Karpas-422 (cell line): ENCODE data around the gene KPNA1. TPM values are rescaled to one million over a fixed set of nuclear protein-coding genes. Genes with fewer than 3 reads are reported as not detected.

Experiments used
- DNase-seq: peaks from one replicate; pipeline ENCODE4 v3.0.0-alpha.2; 2015
- H2AFZ ChIP-seq: fragments of 200-600 bp; sonication (generic); 2 replicates; pipeline ENCODE4 v1.6.1; 2014; ENCODE audit warnings: antibody characterized with exemption, low read length, mixed read lengths
- H3K27ac ChIP-seq: fragments of 200-600 bp; sonication (generic); 2 replicates; pipeline ENCODE4 v1.5.1; 2014; ENCODE audit warnings: mild to moderate bottlenecking, low read length, moderate library complexity
- H3K27me3 ChIP-seq: fragments of 200-600 bp; sonication (generic); 2 replicates; pipeline ENCODE4 v1.6.1; 2014; ENCODE audit warnings: low read length, mixed read lengths
- H3K36me3 ChIP-seq: fragments of 200-600 bp; sonication (generic); 2 replicates; pipeline ENCODE4 v1.6.1; 2014; ENCODE audit warnings: low read length, mixed read lengths; ENCODE audit not compliant: insufficient read depth
- H3K4me1 ChIP-seq: fragments of 200-600 bp; sonication (generic); 2 replicates; pipeline ENCODE4 v1.6.1; 2014; ENCODE audit warnings: mild to moderate bottlenecking, low read length, mixed read lengths
- H3K4me2 ChIP-seq: fragments of 200-600 bp; sonication (generic); 2 replicates; pipeline ENCODE4 v1.6.1; 2014; ENCODE audit warnings: low read length, low read depth, mild to moderate bottlenecking; ENCODE audit not compliant: poor library complexity, severe bottlenecking
- H3K4me3 ChIP-seq: fragments of 200-600 bp; sonication (generic); 2 replicates; pipeline ENCODE4 v1.5.1; 2014; ENCODE audit warnings: mild to moderate bottlenecking, antibody characterized with exemption, low read length, mixed read lengths
- H3K79me2 ChIP-seq: fragments of 200-600 bp; sonication (generic); 2 replicates; pipeline ENCODE4 v1.6.1; 2014; ENCODE audit warnings: mild to moderate bottlenecking, low read length, mixed read lengths
- H3K9ac ChIP-seq: fragments of 200-600 bp; sonication (generic); 2 replicates; pipeline ENCODE4 v1.6.0; 2014; ENCODE audit warnings: low read length
- H3K9me2 ChIP-seq: fragments of 200-600 bp; sonication (generic), shearing (Covaris generic); replicated peaks from 2 replicates; pipeline ENCODE4 v1.6.0; 2014; ENCODE audit warnings: mild to moderate bottlenecking, low read length, moderate library complexity; ENCODE audit not compliant: insufficient read depth
- H3K9me3 ChIP-seq: fragments of 300-700, 200-600 bp; sonication (generic); 2 replicates; pipeline ENCODE4 v1.6.1; 2014; ENCODE audit warnings: low read length, mixed read lengths
- H4K20me1 ChIP-seq: fragments of 200-600 bp; sonication (generic); 2 replicates; pipeline ENCODE4 v1.6.1; 2014; ENCODE audit warnings: mild to moderate bottlenecking, antibody characterized with exemption, low read length, low read depth; ENCODE audit not compliant: insufficient read depth
- total RNA-seq: library from RNA; depleted of rRNA; stranded (reverse); fragments of >200 nt; shearing (Covaris generic); gene quantifications from 2 replicates; pipeline ENCODE4 v1.2.3, GENCODE V29; 2014; ENCODE audit warnings: low replicate concordance

Gene KPNA1
- total RNA-seq, 1 experiment from 2014 or later, result 67.1 TPM

GRCh38 chr3:122391681-122392446 lies 122.9 kb downstream of the KPNA1 start:
- no peak overlapping the region for H3K9ac ChIP-seq
- H3K4me1 ChIP-seq, result peaks cover 69% of the 10 kb centered on the region
- no peak overlapping the region for H3K4me2 ChIP-seq
- peaks cover 96% of the 10 kb centered on the region for H3K79me2 ChIP-seq
- no peak overlapping the region for H2AFZ ChIP-seq
- H3K4me3 ChIP-seq, result no peak overlapping the region
- H4K20me1 ChIP-seq, result no peaks in the 10 kb centered on the region
- H3K36me3 ChIP-seq, result peaks cover 59% of the 10 kb centered on the region
- H3K27ac ChIP-seq, result no peak overlapping the region
- H3K9me3 ChIP-seq, result no peaks in the 10 kb centered on the region
- H3K9me2 ChIP-seq, result no peaks in the 10 kb centered on the region
- DNase-seq, result no peak
- no peaks in the 10 kb centered on the region for H3K27me3 ChIP-seq

GRCh38 chr3:122390665-122391064 lies 124.1 kb downstream of the KPNA1 start:
- Histone ChIP-seq H3K27me3 (no peaks in the 10 kb centered on the region), H3K4me2 (no peak overlapping the region), H3K27ac (no peak overlapping the region), H3K36me3 (peaks cover 71% of the 10 kb centered on the region), H4K20me1 (no peaks in the 10 kb centered on the region), H3K4me1 (peaks cover 80% of the 10 kb centered on the region), H3K4me3 (no peak overlapping the region), H3K9ac (no peak overlapping the region), H2AFZ (no peak overlapping the region), H3K9me2 (no peaks in the 10 kb centered on the region), H3K9me3 (no peaks in the 10 kb centered on the region), H3K79me2 (peaks cover 96% of the 10 kb centered on the region)
- DNase-seq, result no peak

DNA sequence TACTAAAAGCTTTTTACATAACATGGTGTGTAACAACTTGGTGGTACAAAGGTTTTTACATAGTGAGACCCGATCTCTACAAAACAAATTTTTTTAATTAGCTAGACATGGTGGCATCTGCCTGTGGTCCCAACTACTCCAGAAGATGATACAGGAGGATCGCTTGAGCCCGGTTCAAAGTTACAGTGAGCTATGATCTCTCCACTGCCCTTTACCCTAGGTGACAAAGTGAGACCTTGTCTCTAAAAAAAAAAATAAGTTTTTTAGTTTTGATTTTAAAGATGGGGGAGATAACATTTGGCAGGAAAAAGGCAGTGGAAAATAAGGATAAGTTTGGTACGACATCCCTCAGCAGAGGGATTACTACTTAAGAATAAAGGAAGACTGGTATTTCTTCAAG lies 124.8 kb downstream of the KPNA1 start:
- Histone ChIP-seq H2AFZ (no peak overlapping the region), H3K79me2 (peaks cover 96% of the 10 kb centered on the region), H4K20me1 (no peaks in the 10 kb centered on the region)

GRCh38 chr3:122389197-122389596 lies 125.5 kb downstream of the KPNA1 start:
- H3K79me2 ChIP-seq, result peaks cover 96% of the 10 kb centered on the region
- no peak for DNase-seq
- H3K9me2 ChIP-seq, result no peaks in the 10 kb centered on the region
- no peak overlapping the region for H2AFZ ChIP-seq
- H3K9ac ChIP-seq, result no peak overlapping the region
- peak overlapping the region; percentile 28 for H3K27ac ChIP-seq
- peaks cover 72% of the 10 kb centered on the region for H3K4me1 ChIP-seq
- H3K27me3 ChIP-seq, result no peaks in the 10 kb centered on the region
- no peak overlapping the region for H3K4me2 ChIP-seq
- peaks cover 63% of the 10 kb centered on the region for H3K36me3 ChIP-seq
- H4K20me1 ChIP-seq, result no peaks in the 10 kb centered on the region
- no peaks in the 10 kb centered on the region for H3K9me3 ChIP-seq
- H3K4me3 ChIP-seq, result no peak overlapping the region

More for the DNA sequence above, 124.8 kb downstream of the KPNA1 start:
- Histone ChIP-seq H3K36me3 (peaks cover 70% of the 10 kb centered on the region), H3K9me2 (no peaks in the 10 kb centered on the region), H3K27ac (no peak overlapping the region), H3K4me2 (no peak overlapping the region), H3K9me3 (no peaks in the 10 kb centered on the region), H3K9ac (no peak overlapping the region), H3K4me1 (peaks cover 78% of the 10 kb centered on the region), H3K27me3 (no peaks in the 10 kb centered on the region), H3K4me3 (no peak overlapping the region)
- DNase-seq, result no peak

- no peak for DNase-seq
- peak overlapping the region; percentile 92 for H3K4me2 ChIP-seq
- peaks cover 67% of the 10 kb centered on the region for H3K4me1 ChIP-seq
- H3K9me2 ChIP-seq, result no peaks in the 10 kb centered on the region
- H3K9me3 ChIP-seq, result no peaks in the 10 kb centered on the region
- no peaks in the 10 kb centered on the region for H3K27me3 ChIP-seq
- peaks cover 94% of the 10 kb centered on the region for H3K79me2 ChIP-seq
- no peaks in the 10 kb centered on the region for H4K20me1 ChIP-seq
- H2AFZ ChIP-seq, result no peak overlapping the region
- peaks cover 50% of the 10 kb centered on the region for H3K36me3 ChIP-seq
- no peak overlapping the region for H3K4me3 ChIP-seq
- H3K9ac ChIP-seq, result no peak overlapping the region
- H3K27ac ChIP-seq, result no peak overlapping the region
These were observed 127.0 kb downstream of the KPNA1 start for GRCh38 chr3:122387709-122388108.

- Histone ChIP-seq H3K27ac (peak within 1 kb of the TSS; percentile 78), H3K36me3 (peaks cover 54% of the 10 kb centered on the region), H3K9ac (peak within 1 kb of the TSS; percentile 90), H3K4me2 (peak within 1 kb of the TSS; percentile 92), H2AFZ (peak within 1 kb of the TSS; percentile 68), H3K9me3 (no peaks in the 10 kb centered on the region), H4K20me1 (no peaks in the 10 kb centered on the region), H3K27me3 (no peaks in the 10 kb centered on the region), H3K9me2 (no peaks in the 10 kb centered on the region), H3K79me2 (peaks cover 98% of the 10 kb centered on the region), H3K4me1 (peaks cover 71% of the 10 kb centered on the region), H3K4me3 (peak within 1 kb of the TSS; percentile 88)
- DNase-seq, result peak; percentile 98
These were observed 130.7 kb downstream of the KPNA1 start, which contains the start of gene FAM162A for GRCh38 chr3:122383771-122384697. FAM162A (plus strand) TSS chr3:122384182; CDS start chr3:122384266, 84 bp downstream.

DNA sequence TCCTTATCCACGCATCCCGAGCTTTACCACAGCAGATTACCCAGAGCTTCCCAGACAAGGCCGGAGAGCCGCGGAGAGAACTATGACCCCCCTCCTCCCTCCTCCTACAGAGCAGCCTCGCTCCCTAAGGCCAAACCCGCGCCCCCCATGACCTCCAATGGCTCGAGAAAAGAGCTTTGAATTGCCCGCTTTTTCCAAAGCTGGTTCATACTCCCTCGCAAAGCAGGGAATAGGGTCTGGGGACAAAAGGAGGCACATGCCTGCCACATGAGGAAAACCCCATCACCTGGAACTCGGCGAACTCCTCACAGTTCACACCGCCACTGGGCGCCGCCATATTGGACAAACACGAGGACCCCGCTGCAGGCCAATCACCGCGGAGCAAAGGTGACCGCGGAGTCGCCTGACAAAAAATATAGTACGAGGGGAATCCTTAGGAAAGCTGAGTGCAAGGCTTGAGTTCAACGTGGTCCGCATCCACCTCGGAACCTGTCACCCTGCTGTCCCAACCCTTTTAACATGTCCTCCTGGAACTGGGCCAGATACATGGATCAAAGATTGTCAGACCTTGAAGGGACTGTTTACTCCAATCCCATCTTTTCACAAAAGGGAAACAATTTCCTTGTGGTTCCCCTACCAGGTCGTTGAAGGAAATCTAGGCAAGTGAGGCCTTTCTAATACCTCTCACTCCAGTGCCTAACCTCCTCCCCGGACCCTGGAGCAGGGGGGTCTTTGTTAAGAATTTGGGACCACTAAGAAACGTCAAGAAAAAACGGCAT lies 131.7 kb downstream of the KPNA1 start, which contains the start of gene MIX23:
Gene MIX23, minus strand, starts transcription at position 344 of the 779 bp plus-strand sequence. Its CDS starts 7 bp downstream, at position 337.
- Histone ChIP-seq H3K4me1 (peaks cover 62% of the 10 kb centered on the region), H3K4me3 (peak within 1 kb of the TSS; percentile 88), H3K9ac (peak within 1 kb of the TSS; percentile 90), H3K27me3 (no peaks in the 10 kb centered on the region), H4K20me1 (no peaks in the 10 kb centered on the region), H3K9me2 (no peaks in the 10 kb centered on the region), H3K9me3 (no peaks in the 10 kb centered on the region), H3K27ac (peak within 1 kb of the TSS; percentile 78), H3K79me2 (peaks cover 98% of the 10 kb centered on the region), H3K4me2 (peak within 1 kb of the TSS; percentile 92), H2AFZ (peak within 1 kb of the TSS; percentile 56), H3K36me3 (peaks cover 58% of the 10 kb centered on the region)
- peak; percentile 95 for DNase-seq
